A549 (cell line): Measurements from ENCODE around the gene KRT15. TPM values are rescaled to one million over a fixed set of nuclear protein-coding genes. Genes with fewer than 3 reads are reported as not detected.

Experiments used
- ATAC-seq, 2 experiments: fragments of 200-7000 bp in 1 of 2; fragments of >200 bp in 1 of 2; cut with Nextera tagmentation in 1 of 2; cut with Tn5 transposase in 1 of 2; 3 replicates each; pipeline versions ENCODE4 v1.8.0 to v1.9.1; 2018 to 2020; ENCODE audit warnings: mild to moderate bottlenecking in 1 of 2, moderate library complexity in 1 of 2
- CTCF ChIA-PET: fragments of 300-600 bp; sonication (Branson Sonifier 250); formaldehyde crosslinking; extraction: SDS; loops from one replicate; lab custom pipeline; 2021; ENCODE audit warnings: antibody characterized with exemption, inconsistent platforms; lab: Yijun Ruan, JAX
- POLR2A ChIA-PET: fragments of 350-600 bp; formaldehyde crosslinking; extraction: SDS; loops from one replicate; lab custom pipeline; 2021; ENCODE audit warnings: antibody characterized with exemption, inconsistent platforms; lab: Yijun Ruan, JAX
- DNase-seq, 2 experiments: peaks; one replicate each; pipeline versions ENCODE4 v3.0.0 to v3.0.0-alpha.2; 2011 to 2016; ENCODE audit warnings: low read depth in 1 of 2, low spot score in 1 of 2
- FAIRE-seq: peaks from 2 replicates; lab custom pipeline; 2011; peaks lifted over from hg19 to GRCh38; lab: Jason Lieb, UNC
- H3K27ac ChIP-seq, 2 experiments: fragments of >200 bp; sonication (Bioruptor Twin); formaldehyde crosslinking; 3 replicates each; pipeline ENCODE4 v1.5.1; 2016 to 2017
- H3K4me1 ChIP-seq: fragments of >200 bp; sonication (Bioruptor Twin); formaldehyde crosslinking; 3 replicates; pipeline ENCODE4 v1.6.1; 2016
- H3K4me2 ChIP-seq: fragments of >200 bp; sonication (Bioruptor Twin); formaldehyde crosslinking; 3 replicates; pipeline ENCODE4 v1.6.1; 2016
- H3K4me3 ChIP-seq: fragments of >200 bp; sonication (Bioruptor Twin); formaldehyde crosslinking; 3 replicates; pipeline ENCODE4 v1.5.1; 2016
- H3K9me3 ChIP-seq: fragments of >200 bp; sonication (Bioruptor Twin); formaldehyde crosslinking; 3 replicates; pipeline ENCODE4 v1.6.1; 2016
- BHLHE40 ChIP-seq: IDR thresholded peaks from 2 replicates; pipeline ENCODE4 v1.6.1; 2012; ENCODE audit warnings: low read depth, low read length, inconsistent platforms
- CEBPB ChIP-seq, 2 experiments: fragments of >200 bp in 1 of 2; sonication (Bioruptor Twin) in 1 of 2; formaldehyde crosslinking in 1 of 2; IDR thresholded peaks; 2 replicates each; pipeline ENCODE4 v1.6.1; 2012 to 2016
- CTCF ChIP-seq: fragments of >200 bp; sonication (Bioruptor Twin); formaldehyde crosslinking; IDR thresholded peaks from 3 replicates; pipeline ENCODE4 v1.5.1; 2016
- EHF ChIP-seq: fragments of 250-450 bp; sonication (Bioruptor Pico); IDR thresholded peaks from 2 replicates; pipeline ENCODE4 v1.5.0; 2020; ENCODE audit warnings: mild to moderate bottlenecking
- EHMT2 ChIP-seq: fragments of 200-600 bp; sonication (generic); IDR thresholded peaks from 2 replicates; pipeline ENCODE4 v1.6.1; 2016; ENCODE audit warnings: antibody characterized with exemption, low read depth, mild to moderate bottlenecking, moderate library complexity
- ELK1 ChIP-seq: fragments of 150-350 bp; IDR thresholded peaks from 2 replicates; pipeline ENCODE4 v1.6.1; 2014; ENCODE audit warnings: low read depth, mild to moderate bottlenecking, low read length
- ESRRA ChIP-seq: fragments of 150-350 bp; IDR thresholded peaks from 2 replicates; pipeline ENCODE4 v1.6.1; 2014; ENCODE audit warnings: mild to moderate bottlenecking, low read length, borderline replicate concordance
- FOSB ChIP-seq: fragments of 250-450 bp; sonication (Bioruptor Pico); IDR thresholded peaks from 2 replicates; pipeline ENCODE4 v1.5.0; 2020; ENCODE audit warnings: mild to moderate bottlenecking, moderate library complexity
- FOXS1 ChIP-seq: fragments of 250-450 bp; sonication (Bioruptor Pico); IDR thresholded peaks from 2 replicates; pipeline ENCODE4 v1.5.0; 2020; ENCODE audit warnings: mild to moderate bottlenecking, moderate library complexity
- HDAC2 ChIP-seq: fragments of 200-600 bp; sonication (generic); IDR thresholded peaks from 2 replicates; pipeline ENCODE4 v1.6.1; 2016
- HOXA7 ChIP-seq: fragments of 250-450 bp; sonication (Bioruptor Pico); IDR thresholded peaks from 2 replicates; pipeline ENCODE4 v1.5.0; 2020; ENCODE audit warnings: mild to moderate bottlenecking, moderate library complexity
- HOXB5 ChIP-seq: fragments of 250-450 bp; sonication (Bioruptor Pico); IDR thresholded peaks from 2 replicates; pipeline ENCODE4 v1.5.0; 2020; ENCODE audit warnings: mild to moderate bottlenecking, moderate library complexity
- KDM5A ChIP-seq: fragments of 200-600 bp; sonication (generic); IDR thresholded peaks from 2 replicates; pipeline ENCODE4 v1.6.1; 2016; ENCODE audit warnings: antibody characterized with exemption, mild to moderate bottlenecking
- MAFK ChIP-seq: fragments of 450-650 bp; IDR thresholded peaks from 2 replicates; pipeline ENCODE4 v1.6.1; 2014; ENCODE audit not compliant: partially characterized antibody
- MYC ChIP-seq: IDR thresholded peaks from 2 replicates; pipeline ENCODE4 v1.6.1; 2012; ENCODE audit warnings: mild to moderate bottlenecking, inconsistent platforms, low read length, improper control_type of control experiment, borderline replicate concordance
- NPAS2 ChIP-seq: fragments of 250-450 bp; sonication (Bioruptor Pico); IDR thresholded peaks from 2 replicates; pipeline ENCODE4 v1.8.0; 2022; ENCODE audit warnings: mild to moderate bottlenecking, moderate library complexity, borderline replicate concordance
- RAD21 ChIP-seq, 2 experiments: fragments of >200 bp in 1 of 2; sonication (Bioruptor Twin) in 1 of 2; formaldehyde crosslinking in 1 of 2; IDR thresholded peaks in 1 of 2; conservative IDR thresholded peaks in 1 of 2; 2 replicates in 1 of 2; 3 replicates in 1 of 2; pipeline ENCODE4 v1.6.1; 2012 to 2018; ENCODE audit warnings: inconsistent platforms in 1 of 2
- RFX5 ChIP-seq: fragments of 450-650 bp; IDR thresholded peaks from 2 replicates; pipeline ENCODE4 v1.7.1; 2014; ENCODE audit warnings: antibody characterized with exemption, mild to moderate bottlenecking, moderate library complexity
- RNF2 ChIP-seq: fragments of 200-600 bp; sonication (generic); IDR thresholded peaks from 2 replicates; pipeline ENCODE4 v1.6.1; 2016; ENCODE audit warnings: low read depth, mild to moderate bottlenecking, antibody characterized with exemption, moderate library complexity, borderline replicate concordance
- SMC3 ChIP-seq: fragments of >200 bp; sonication (Bioruptor Twin); formaldehyde crosslinking; IDR thresholded peaks from 3 replicates; pipeline ENCODE4 v1.6.1; 2018; ENCODE audit warnings: inconsistent platforms
- SREBF2 ChIP-seq: fragments of 450-650 bp; IDR thresholded peaks from 2 replicates; pipeline ENCODE4 v1.6.1; 2014; ENCODE audit warnings: mild to moderate bottlenecking, moderate library complexity
- TFCP2L1 ChIP-seq: fragments of 250-450 bp; sonication (Bioruptor Pico); IDR thresholded peaks from 2 replicates; pipeline ENCODE4 v1.5.0; 2021; ENCODE audit warnings: mild to moderate bottlenecking
- TP53 ChIP-seq: fragments of 250-450 bp; sonication (Bioruptor Pico); IDR thresholded peaks from 2 replicates; pipeline ENCODE4 v1.5.0; 2021; ENCODE audit warnings: mild to moderate bottlenecking, moderate library complexity
- WGBS: methylation state at CpG from one replicate; pipeline ENCODE4 v1.1.6; 2017; ENCODE audit errors: missing lambda C conversion rate; 5-methylcytosine and 5-hydroxymethylcytosine counted together
- polyA plus RNA-seq, 4 experiments: library from polyadenylated mRNA; depleted of rRNA in 3 of 4; stranded (reverse); fragments of >200 nt; fragmentation: RNase III in 1 of 4; extraction: RNeasy Plus Mini Kit Qiagen cat#74134 plus additional on column Dnase treatment in 1 of 4; gene quantifications; 2 replicates in 3 of 4; 3 replicates in 1 of 4; pipeline ENCODE4 v1.2.3, GENCODE V29; 2011 to 2017

Gene KRT15
- polyA plus RNA-seq, 2 of the 4 experiments (the other 2 are of a cell fraction) = 0.62 to 2.1 TPM

- 79% methylated on average over 7 of the region's 7 CpGs for WGBS
- DNase-seq = no peak
- CTCF ChIA-PET = interaction anchor here (0.6 to 5.7 kb wide), 8 partner anchors 9 to 1606 kb away, joined by 3 to 31 read pairs (median 5); no protein-coding TSS in a partner anchor
Measured at GRCh38 chr17:41483991-41484826, 34.5 kb downstream of the KRT15 start.

DNA sequence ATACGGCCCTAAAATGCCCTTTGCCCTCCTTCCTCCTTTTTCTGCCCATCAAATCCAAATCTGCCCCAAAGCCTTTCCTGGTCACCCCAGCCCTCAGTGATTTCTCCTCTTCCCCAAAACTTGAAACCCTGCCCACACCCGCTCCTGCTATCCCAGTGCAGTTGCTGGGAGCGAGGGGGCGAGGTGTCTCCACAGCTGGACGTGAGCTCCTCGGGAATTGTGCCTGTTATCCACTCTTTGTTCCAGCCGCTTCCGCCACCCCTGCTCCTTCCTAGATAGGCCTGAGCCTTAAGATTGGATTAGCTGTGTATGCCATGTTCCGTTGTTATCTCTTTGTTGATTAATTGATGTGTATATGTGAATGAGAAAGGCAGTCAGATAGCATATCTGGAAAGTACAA, 35.2 kb downstream of the KRT15 start:
- Histone ChIP-seq H3K4me3 (no peak overlapping the region), H3K9me3 (no peaks in the 10 kb centered on the region), H3K4me2 (no peak overlapping the region), H3K27ac (no peak overlapping the region), H3K4me1 (no peaks in the 10 kb centered on the region)
- 85% methylated on average over 9 of the region's 9 CpGs for WGBS
- ChIA-PET POLR2A (no interaction called here), CTCF (interaction anchor here (0.6 to 5.7 kb wide), 7 partner anchors 13 to 1606 kb away, joined by 3 to 31 read pairs (median 5); no protein-coding TSS in a partner anchor)
- FAIRE-seq (no peak), DNase-seq (no peak), ATAC-seq (no peak)
- no peak for TF ChIP-seq SMC3
- TF ChIP-seq ESRRA = no peak
- TF ChIP-seq NPAS2 (CRISPR knock-in tag) = no peak
- TF ChIP-seq SREBF2 = no peak
- TF ChIP-seq ELK1 = no peak
- TF ChIP-seq MYC = no peak
- no peak for TF ChIP-seq BHLHE40
- no peak for TF ChIP-seq TP53 (CRISPR knock-in tag)
- no peak for TF ChIP-seq HOXB5 (CRISPR knock-in tag)

More at GRCh38 chr17:41483991-41484826, 34.5 kb downstream of the KRT15 start:
- TF ChIP-seq ESRRA = no peak
- TF ChIP-seq CTCF = no peak
- TF ChIP-seq HOXA7 (CRISPR knock-in tag) = no peak
- no peak for TF ChIP-seq ELK1
- no peak for TF ChIP-seq EHF (CRISPR knock-in tag)
- TF ChIP-seq RAD21 (conservative IDR thresholded peaks at IDR 0.05 in 1 of 2, IDR thresholded peaks at IDR 0.05 in 1 of 2) = no peak
- TF ChIP-seq RNF2 = no peak
- TF ChIP-seq RFX5 = no peak
- no peak for TF ChIP-seq CEBPB (IDR thresholded peaks at IDR 0.05)
- TF ChIP-seq EHMT2 = no peak
- TF ChIP-seq FOXS1 (CRISPR knock-in tag) = no peak
- TF ChIP-seq HDAC2 = no peak
- no peak for TF ChIP-seq TFCP2L1 (CRISPR knock-in tag)
- TF ChIP-seq MAFK = no peak
- no peak for TF ChIP-seq KDM5A
- no peak for TF ChIP-seq FOSB
- H3K4me1 ChIP-seq = no peaks in the 10 kb centered on the region
- no peak for ATAC-seq
- no peaks in the 10 kb centered on the region for H3K9me3 ChIP-seq
- no peak overlapping the region for H3K27ac ChIP-seq
- H3K4me3 ChIP-seq = no peak overlapping the region
- POLR2A ChIA-PET = no interaction called here
- FAIRE-seq = no peak
- H3K4me2 ChIP-seq = no peak overlapping the region
